NOMO-1 treated with dmso at 0.1 percent for 144 hours (cell line): Measurements from ENCODE around the gene ASB4.
"Not testable (repeated sequence)": the region's sequence is repeated elsewhere in the genome, so short reads cannot be mapped to it uniquely, and the experiment has no call there.

Experiments used
- DNase-seq: peaks from one replicate; lab custom pipeline; 2025; ENCODE audit not compliant: unreplicated experiment; lab: John Stamatoyannopoulos, UW

Gene ASB4

DNA sequence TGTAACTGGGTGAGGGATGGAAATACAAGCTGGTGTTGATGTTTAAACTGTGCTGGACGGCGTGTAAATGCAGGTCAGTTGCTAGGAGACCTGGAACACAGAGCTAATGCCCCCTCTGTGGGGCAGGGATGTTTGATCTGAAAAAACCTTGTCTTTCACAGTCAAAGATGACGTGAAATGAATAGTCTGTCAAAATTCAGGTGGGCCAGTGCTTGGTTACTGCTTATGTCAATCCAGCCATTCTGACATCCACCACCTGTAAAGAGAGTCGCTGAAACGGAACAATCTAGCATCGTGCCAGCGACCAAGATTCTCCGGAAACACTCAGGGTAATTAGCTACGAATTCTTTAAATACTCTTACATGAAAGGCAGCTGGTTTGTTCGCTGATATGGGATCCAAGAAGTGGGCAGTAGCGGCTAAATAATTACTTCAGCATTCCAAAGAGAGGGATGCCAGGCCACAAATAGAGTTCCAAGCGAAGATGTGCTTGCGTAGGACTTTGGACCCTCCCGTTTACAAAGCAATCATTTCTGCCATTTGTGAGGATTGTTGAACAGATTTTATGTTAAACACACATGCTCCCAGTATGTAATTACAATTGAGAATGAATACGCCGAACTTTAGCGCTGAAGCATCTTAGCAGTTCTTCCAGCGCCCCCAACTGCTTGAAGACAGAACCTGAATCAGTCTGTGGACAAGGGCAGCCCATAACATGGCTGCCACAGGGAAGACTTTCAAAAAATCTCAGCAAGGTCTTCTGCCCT, 7.3 kb upstream of the ASB4 start:
- DNase-seq, result no peak

DNA sequence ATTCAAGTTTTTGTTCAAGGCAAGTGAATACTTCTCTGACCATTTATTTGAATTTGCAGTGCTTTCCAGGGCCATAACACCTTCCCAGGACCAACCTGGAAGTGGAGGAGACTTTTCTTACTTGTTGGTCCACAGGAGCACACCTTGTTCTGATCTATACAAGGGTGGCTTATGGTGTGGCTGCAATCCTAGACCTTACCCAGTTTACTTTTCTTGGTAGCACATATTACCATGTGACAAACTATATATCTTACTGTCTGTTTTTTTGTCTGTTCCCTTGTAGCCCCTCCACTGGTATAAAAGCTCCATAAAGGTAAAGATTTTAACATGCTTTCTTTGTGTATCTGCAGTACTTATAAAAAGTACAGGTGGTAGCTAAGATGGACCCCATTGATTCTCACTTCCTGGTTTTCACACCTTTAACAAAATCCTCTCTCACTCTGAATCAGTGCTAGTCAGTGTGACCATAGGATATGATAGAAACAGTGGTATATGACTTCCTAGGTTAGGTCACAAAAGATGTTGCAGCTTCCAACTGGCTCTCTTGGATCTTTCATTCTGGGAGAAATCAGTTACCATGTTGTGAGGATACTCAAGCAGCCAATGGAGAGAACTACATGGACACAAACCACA, 5.6 kb upstream of the ASB4 start:
- no peak for DNase-seq

GRCh38 chr7:95481271-95482165, 4.2 kb upstream of the ASB4 start:
- DNase-seq, result no peak

GRCh38 chr7:95482424-95482823, 3.3 kb upstream of the ASB4 start:
- DNase-seq, result no peak

GRCh38 chr7:95490231-95490762, 4.6 kb downstream of the ASB4 start:
- no peak for DNase-seq

GRCh38 chr7:95491201-95491600, 5.5 kb downstream of the ASB4 start:
- no peak for DNase-seq

DNA sequence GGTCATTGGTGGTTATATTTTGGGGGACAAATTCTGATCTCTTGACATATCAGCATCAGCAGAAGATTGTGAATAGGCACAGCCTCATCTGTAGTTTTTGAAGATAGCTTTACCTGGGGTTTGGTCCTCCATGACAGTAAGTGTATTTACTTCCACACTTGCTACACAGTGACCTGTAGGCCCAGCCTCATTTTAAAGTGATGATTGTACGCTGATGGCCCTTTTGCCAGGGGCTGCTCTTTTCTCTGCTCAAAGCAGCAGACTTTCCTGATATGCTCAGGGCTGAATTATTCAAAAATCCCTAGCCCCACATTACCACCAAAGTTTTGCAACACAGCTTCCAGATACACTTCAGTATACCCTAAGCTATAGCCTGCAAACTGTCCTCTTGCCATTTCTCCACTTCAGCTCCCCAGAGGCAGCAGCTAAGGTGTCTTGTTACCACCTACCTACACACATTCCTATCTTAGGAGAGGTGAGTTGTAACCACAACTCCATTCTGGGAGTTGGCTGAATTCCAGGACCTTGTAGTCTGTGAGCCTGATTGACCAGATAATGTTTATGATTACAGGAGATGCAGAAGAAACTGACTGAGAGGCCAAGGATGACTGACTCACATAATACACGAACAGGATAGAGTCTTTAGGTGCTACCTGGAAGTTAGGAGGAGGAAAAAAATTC, 6.0 kb downstream of the ASB4 start:
- DNase-seq, result no peak

- no peak for DNase-seq
These were observed 7.5 kb downstream of the ASB4 start for GRCh38 chr7:95493247-95493646.

- no peak for DNase-seq
These were observed 8.1 kb downstream of the ASB4 start for GRCh38 chr7:95493844-95494243.

DNA sequence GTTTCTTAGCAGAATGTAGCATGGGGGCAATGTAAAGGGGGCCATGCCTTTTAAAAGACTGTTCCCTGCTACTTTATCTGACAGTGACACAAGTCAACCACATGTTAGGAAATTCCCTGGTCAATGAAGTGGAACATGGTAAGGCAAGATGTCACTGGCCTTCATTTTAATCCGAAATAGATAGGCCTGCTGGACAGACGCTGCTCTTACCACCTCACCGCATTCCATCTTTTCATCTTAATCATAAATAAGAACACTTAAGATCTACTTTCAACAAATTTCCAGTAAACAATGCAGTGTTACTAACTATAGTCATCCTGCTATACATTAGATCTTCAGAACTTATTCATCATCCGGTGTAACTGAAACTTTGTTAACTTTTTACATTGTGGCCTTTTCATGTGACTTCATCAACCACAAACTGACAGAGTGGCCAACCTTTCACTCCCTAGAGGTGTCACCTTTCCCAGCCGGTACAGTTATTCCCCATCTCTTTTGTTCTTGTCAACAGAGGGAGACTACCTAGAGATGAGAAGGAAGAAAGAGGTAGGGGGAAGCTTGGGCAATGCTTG, 15.6 kb downstream of the ASB4 start:
- no peak for DNase-seq

DNA sequence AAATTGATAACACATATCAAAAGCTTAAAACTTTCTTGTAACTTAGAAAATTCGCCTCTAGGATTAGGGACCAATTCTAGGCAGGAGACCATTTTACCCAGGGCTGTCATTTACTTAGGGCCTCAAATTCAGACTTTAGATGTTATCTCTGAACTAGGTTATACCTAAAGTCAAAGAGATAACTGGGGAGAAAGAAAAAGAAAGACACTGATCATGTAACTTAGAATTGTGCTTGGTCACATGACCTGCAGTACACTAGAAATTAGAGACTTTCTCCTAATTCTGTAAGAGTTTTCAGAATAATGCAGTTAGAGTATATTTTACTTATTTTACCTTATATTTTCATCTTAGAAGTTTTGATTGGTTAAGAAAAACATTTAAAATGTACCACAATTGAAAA, 16.7 kb downstream of the ASB4 start:
- no peak for DNase-seq

GRCh38 chr7:95503271-95504131, 17.8 kb downstream of the ASB4 start:
- DNase-seq, result no peak

- not testable (repeated sequence) for DNase-seq
These were observed 18.4 kb downstream of the ASB4 start for GRCh38 chr7:95504132-95504588.

GRCh38 chr7:95508780-95509179, 23.0 kb downstream of the ASB4 start:
- DNase-seq, result no peak

GRCh38 chr7:95509199-95509598, 23.5 kb downstream of the ASB4 start:
- no peak for DNase-seq

GRCh38 chr7:95511716-95512260, 26.0 kb downstream of the ASB4 start:
- peak; percentile 93 for DNase-seq

DNA sequence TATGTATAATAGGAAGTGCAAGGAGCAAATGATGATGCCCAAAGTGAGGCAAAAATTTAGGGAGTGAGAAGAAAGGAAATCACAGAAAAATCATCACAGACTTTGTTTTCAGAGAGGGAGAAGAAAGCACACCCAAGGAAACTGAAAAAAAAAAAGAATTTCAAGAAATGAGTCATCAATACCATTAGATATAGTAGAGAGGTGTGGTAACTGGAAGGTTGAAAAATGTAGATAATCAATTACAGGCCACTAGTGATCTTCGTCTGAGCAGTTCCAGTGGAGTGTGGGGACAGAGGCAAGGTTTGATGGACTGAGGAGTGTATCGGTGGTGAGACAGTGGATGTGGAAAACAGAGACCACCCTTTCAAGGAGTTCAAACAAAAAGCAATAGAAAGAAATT, 31.7 kb downstream of the ASB4 start:
- no peak for DNase-seq

GRCh38 chr7:95517870-95518269, 32.1 kb downstream of the ASB4 start:
- no peak for DNase-seq

GRCh38 chr7:95520136-95520535, 34.4 kb downstream of the ASB4 start:
- DNase-seq, result no peak
